Stimulated activated CD4-positive, alpha-beta T cell treated with anti-CD3 and anti-CD28 coated beads, Interleukin-12 subunit alpha, Interleukin-12 subunit beta, amount 100 ng/mL, for 4 hours (primary cell): Measurements from ENCODE around the gene ETV6.
"Not testable (repeated sequence)": the region's sequence is repeated elsewhere in the genome, so short reads cannot be mapped to it uniquely, and the experiment has no call there.

Experiments
- DNase-seq: peaks from one replicate; pipeline ENCODE4 v3.0.0-alpha.2; 2020

ETV6 gene

DNA sequence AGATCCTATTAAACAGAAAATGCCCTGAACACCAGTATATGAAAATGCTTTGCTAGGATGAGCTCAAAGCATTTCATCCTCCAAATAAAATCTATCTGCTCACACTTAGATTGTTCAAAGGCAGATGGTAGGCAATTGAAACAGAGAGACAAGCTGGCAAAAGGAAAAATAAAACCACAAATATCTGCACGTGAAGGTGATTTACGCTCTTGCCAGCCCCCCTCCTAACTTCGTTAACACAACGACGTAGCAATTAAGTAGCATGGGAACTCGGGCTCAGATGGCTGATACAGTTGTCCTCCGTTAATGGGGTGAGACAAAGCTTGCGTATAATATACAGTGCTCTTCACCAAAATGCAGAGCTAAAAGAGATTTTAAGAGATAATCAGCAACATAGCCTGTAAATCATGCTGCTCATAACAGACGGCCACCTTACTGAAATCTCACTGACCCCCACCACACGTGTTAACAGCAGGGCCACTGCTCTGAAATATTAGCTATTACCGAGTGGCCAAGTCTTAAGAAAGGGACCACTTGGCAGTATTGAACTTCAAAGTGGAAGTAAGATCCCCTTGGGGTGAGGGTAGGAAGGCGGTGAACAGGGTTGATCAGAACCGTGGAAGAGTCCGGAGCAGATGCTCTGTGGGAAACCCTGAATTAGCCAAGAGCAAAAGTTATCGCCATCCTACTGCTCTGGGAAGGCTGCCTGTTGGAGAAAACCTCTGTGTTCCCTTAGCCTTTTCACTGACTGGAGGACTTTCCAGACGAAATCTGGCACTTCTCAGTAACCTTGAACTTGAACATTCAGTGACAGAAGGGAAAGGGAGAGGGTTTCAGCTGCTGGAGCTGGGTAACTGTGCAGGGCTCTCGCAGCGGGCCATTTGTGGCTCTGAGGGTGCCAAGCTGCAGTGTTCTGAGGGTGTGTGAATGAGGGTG lies 23.1 kb downstream of the ETV6 start:
- DNase-seq, result no peak

DNA sequence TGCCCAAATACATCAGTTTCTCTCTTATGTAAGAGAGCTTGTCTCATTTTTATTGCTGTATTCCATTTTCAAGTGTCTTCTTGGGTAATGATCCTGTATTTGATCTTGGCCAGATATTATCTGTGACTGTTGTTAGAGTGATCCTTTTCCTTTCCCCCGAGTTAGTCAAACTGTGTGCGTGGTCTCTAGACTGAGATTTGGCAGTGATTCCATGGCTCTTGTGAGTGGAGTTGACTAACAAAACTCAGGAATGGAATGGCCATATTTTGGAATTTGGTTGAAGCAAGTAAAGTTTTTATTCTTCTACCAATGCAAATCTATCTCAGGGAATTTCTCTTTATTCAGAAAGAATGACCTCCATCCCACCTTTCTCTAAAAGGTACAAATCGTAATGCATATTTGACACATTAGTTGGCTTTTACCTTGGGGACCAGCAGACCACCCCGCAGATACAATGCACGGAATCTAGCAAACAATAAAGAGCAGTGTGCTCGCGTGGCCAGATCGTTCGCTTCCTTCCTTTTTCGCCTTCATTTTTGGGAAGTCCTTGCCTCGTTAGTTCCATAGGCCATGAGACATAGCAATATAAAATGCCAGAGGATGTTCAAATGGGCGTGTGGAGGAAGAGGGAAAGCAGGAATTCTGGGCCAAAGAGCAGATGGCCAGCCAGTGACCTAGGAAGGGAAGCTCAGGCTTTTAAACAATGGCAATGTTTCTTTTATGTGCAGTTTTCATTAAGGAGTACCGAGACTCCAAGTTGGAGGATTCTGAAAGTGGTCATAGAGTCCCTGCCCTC lies 24.4 kb downstream of the ETV6 start:
- DNase-seq, result no peak

DNA sequence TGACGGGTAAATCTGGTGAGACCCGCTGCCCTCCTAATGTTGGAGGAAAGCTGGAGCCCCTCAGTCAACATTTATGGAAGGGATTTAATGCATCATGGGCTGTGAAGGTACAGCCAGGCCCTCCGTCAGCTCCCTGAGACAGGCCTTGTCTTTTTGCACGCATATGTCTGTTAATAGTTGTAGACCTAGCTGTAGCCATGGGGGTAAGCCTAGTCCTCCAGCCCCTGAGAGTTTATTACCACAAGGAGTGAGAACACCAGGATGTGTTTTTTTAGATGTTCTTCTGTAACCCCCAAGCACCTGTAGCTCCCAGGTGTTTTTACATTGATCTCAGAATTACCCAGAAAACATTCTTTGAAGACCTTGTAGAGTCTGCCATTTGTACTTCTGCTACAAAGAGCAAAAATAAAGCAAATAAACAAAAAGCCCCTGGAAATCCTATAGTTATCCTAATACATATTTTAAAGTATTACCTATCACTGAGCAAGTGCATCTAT lies 25.5 kb downstream of the ETV6 start:
- no peak for DNase-seq

- DNase-seq, result no peak
Observed at GRCh38 chr12:11676052-11676451, 26.6 kb downstream of the ETV6 start.

DNA sequence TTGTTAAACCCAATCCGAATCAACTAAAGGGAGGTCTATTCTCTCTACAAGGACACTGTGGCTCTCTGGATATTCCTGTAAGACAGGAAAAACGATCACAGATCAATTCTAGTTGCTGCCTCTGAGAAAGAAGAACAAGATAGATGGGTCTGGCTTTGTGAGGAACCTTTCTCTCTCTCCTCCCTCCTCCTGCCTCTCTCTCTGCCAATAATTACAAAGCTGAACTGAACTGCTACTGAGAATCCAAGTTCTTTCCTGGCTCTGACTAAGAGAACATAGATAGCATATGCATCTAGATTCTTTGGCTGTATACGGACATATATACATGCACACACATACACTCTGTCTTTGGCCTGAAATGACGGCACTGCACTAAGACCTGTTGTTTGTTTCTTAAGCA lies 27.6 kb downstream of the ETV6 start:
- DNase-seq, result no peak

DNA sequence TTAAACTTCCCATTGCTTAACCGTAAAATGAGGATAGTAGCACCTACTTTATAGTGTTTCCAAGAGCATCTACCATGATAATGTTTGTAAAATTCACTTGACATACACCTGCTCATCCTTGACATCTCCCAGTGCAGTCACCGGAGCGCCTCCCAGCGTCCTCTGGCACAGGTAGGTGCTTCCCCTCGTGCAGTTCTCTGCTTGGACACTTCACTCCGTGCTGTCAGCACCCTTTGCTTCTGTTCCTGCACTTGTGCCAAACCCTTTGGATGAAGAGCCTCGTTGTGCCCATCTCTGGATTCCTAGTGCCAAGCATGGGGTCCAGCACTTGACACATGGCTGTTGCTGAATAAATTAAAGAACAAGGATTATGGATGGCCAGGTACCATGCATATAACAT lies 28.3 kb downstream of the ETV6 start:
- DNase-seq, result no peak

DNA sequence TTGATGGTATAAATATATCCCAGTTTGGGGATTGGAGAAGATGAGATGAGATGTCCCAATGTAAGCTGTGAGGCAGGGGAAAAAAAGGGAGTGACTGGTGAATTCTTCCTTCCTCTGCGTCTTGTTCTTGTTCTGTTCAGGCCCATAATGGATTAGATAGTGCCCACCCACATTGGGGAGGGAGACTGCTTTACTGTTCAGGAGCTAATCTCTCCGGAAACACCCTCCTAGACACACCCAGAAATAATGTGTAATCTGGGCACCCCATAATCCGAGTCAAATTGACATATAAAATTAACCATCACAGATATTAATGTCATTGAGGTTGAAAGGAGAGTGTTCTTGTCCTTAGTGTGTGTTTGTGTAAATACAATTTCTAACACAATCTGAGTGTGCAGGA lies 29.3 kb downstream of the ETV6 start:
- DNase-seq, result no peak

GRCh38 chr12:11681207-11681606 lies 31.7 kb downstream of the ETV6 start:
- no peak for DNase-seq

- not testable (repeated sequence) for DNase-seq
Observed at GRCh38 chr12:11681695-11682094, 32.2 kb downstream of the ETV6 start.

GRCh38 chr12:11684393-11684792 lies 34.9 kb downstream of the ETV6 start:
- no peak for DNase-seq

DNA sequence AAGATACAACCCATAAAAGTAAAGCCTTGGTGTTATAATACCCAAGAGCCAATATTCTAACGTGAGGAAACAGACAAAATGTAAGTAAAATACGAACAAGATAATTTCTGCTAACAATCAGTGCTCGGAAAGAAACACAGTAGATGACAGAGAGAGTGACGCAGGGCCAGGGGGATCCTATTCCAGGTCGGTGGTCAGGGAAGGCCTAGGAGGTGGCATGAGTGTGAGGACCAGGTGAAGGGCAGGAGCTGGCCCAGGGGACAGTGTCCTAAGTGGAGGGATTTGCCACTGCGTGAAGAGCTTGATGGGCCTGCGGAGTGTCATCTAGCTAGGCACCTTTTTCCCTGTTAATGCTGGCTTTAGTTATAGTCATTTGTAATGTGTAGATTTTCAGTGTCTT lies 35.3 kb downstream of the ETV6 start:
- DNase-seq, result no peak

- no peak for DNase-seq
Observed at GRCh38 chr12:11685316-11685715, 35.8 kb downstream of the ETV6 start.

- no peak for DNase-seq
Observed at GRCh38 chr12:11685716-11686115, 36.2 kb downstream of the ETV6 start.

DNA sequence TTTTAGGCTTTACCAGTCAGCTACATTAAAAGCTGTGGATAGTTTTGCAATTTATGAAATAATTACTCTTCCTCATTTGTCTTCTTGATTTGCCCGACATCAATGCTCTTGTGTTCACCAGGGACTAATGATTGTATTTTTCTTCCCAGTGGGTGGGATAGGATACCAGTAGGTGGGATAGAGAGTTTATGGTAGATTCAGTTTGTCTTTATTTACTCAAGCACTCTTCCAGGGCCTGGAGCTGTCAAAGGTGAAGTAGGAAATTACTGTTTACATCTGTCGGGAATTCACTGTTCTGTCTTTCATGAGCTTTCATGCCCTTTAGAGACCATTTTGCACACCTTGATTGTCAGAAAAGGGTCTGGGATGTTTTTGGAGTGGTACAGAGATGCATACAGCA lies 36.6 kb downstream of the ETV6 start:
- DNase-seq, result no peak

- no peak for DNase-seq
Observed at GRCh38 chr12:11687528-11687927, 38.1 kb downstream of the ETV6 start.

- no peak for DNase-seq
Observed at GRCh38 chr12:11688379-11688778, 38.9 kb downstream of the ETV6 start.

DNA sequence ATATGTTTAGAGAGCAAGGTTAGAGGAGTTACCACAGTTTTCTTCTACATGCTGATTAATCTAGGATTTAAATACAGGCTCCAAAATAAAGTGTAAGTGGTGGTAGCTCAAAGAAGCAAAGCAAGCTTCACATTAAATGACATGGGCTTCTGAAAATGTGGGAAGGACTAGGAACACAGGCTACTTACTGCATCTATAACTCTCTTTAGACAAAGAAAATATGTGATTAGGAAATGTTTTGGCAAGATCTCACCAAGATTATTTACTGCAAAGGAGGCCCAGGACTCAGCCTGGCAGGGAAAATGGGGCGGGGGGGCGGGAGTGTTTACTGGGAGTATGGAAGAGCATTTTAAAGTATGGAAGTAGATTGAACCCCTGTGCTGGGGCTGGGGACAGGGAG lies 39.4 kb downstream of the ETV6 start:
- DNase-seq, result no peak

DNA sequence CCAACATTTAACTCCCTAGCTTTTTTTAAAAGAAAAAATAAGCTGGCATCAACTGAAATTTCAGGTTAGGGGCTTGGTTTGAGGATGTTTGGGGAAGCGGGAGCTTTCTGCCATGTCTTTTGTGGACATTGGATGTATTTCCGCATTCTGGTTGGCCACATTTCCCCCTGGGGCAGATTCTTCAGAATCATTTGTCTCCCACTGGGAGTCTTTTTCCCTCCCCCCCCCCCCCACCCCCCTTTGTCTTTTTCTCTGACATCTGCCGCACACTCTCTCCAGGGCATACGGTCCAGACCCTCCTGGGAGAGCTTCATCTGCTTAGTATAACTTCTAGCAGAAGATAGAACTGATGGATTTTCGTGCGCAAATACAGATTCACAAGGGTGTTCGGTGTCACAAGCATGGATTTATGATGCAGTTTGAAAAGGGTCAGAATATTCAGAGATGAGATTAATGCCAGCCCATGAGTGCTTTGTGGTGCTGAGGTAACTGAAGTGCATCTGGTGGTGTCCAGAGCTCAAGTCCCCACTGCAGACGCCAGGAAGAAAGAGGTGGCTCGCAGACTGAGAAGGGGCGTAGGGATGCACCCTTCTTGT lies 40.2 kb downstream of the ETV6 start:
- DNase-seq, result no peak

DNA sequence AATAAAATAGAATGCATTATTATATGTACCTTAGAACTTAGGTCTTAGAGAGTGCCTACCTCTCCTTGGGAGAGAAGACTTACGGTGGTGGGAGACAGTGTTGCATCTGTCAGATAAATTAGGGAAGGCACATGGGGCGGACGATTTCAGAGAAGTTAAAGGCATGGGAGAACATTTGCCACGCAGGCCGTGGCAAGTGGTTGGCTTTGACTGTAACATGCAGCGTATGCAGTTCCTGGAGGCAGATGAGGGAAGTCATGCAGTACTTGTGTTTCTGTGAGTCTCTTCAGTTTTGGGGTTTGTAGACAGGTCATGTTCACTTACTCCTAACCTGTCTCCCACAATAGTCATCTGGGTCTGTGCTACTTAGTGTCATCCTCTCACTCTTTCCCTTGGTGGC lies 43.6 kb downstream of the ETV6 start:
- no peak for DNase-seq

DNA sequence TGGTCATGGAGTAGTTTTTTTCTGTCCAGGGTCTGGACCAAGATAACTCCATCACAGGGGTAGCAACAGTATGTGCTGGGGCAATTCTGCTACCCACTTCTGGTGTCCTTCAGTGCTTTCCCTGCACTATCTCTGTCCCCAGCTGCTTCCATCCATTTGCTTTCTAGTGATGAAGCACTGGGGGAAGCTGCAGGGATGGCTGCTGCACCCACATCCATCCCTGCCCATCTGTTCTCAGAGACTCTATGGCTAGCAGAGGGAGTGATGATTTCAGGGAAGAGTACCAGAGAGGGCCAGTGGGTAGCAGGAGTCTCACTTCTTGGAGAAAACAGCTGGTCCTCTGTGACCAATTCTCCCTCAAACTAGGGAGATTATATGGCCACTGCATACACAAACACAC lies 44.1 kb downstream of the ETV6 start:
- no peak for DNase-seq

- no peak for DNase-seq
Observed at GRCh38 chr12:11694528-11694927, 45.1 kb downstream of the ETV6 start.

DNA sequence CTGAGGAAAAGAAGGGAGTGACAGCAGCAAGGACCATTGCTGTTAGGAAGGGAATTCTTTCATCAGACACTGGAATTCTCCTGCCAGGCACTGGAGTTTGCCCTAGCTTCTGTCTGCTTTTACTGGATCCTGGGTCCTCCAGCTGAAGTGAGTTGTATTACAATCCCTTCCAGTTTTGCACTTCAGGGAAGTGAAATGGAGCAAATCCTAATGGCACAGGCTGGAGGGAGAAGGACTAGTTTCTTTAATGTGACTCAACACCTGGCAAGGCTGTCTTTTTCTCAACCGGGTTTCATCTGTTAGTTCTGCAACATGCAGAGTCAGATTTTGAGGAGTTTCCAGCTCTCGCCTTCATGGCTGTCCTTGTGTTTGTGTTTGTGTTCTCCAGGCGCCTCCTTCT lies 45.8 kb downstream of the ETV6 start:
- DNase-seq, result no peak

DNA sequence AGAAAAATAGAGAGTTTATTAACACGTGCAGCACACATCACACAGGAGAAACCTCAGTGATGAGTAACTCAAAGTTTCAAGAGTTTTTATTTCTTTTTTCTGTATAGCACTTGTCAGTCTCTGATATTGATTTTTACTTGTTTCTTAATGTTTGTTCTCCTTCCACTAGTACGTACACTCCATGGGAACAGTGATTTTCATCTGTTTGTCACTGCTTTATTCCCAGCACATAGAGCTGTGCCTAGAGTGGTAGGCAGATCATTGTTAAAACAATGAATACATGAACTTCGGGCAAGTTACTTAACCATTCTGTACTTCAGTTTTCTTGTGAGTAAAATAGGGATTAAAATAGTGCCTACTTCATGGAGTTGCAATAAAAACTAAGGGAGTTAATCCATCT lies 46.6 kb downstream of the ETV6 start:
- DNase-seq, result no peak

- DNase-seq, result no peak
Observed at GRCh38 chr12:11697131-11697530, 47.7 kb downstream of the ETV6 start.
